GM12878 (cell line): Measurements from ENCODE around the gene DTD1. TPM values are rescaled to one million over a fixed set of nuclear protein-coding genes. Genes with fewer than 3 reads are reported as not detected.

ENCODE experiments used
- ATAC-seq: fragments of 200-7000 bp; cut with Tn5 transposase; 3 replicates; pipeline ENCODE4 v1.9.1; 2020; ENCODE audit warnings: mild to moderate bottlenecking, moderate library complexity
- BruUV-seq: library from RNA; stranded (reverse); fragments of 400-500 nt; replicated peaks from 2 replicates; lab custom pipeline; 2021; lab: Mats Ljungman, UMichigan
- CTCF ChIA-PET: fragments of 300-600 bp; sonication (Branson Sonifier 250); formaldehyde crosslinking; extraction: SDS; loops from one replicate; lab custom pipeline; 2021; ENCODE audit warnings: inconsistent platforms; lab: Yijun Ruan, JAX
- POLR2A ChIA-PET: fragments of 350-600 bp; formaldehyde crosslinking; extraction: SDS; loops from one replicate; lab custom pipeline; 2021; ENCODE audit warnings: inconsistent platforms; lab: Charles Lee
- RAD21 ChIA-PET: fragments of 300-600 bp; sonication (Branson Sonifier 250); formaldehyde crosslinking; loops from one replicate; lab custom pipeline; 2023; ENCODE audit warnings: antibody characterized with exemption; ENCODE audit not compliant: unreplicated experiment; lab: Charles Lee
- SMC1A ChIA-PET: fragments of 300-600 bp; sonication (Branson Sonifier 250); formaldehyde crosslinking; loops from one replicate; lab custom pipeline; 2023; ENCODE audit not compliant: unreplicated experiment, uncharacterized antibody; lab: Charles Lee
- DNase-seq: peaks from one replicate; pipeline ENCODE4 v3.0.0-alpha.2; 2011; ENCODE audit warnings: low read depth, low spot score
- FAIRE-seq: peaks from 3 replicates; lab custom pipeline; 2011; peaks lifted over from hg19 to GRCh38; lab: Jason Lieb, UNC
- H2AFZ ChIP-seq: 2 replicates; pipeline ENCODE4 v1.6.0; 2011; ENCODE audit warnings: low read depth, low read length, control low read depth; ENCODE audit not compliant: control insufficient read depth
- H3K27ac ChIP-seq: 2 replicates; pipeline ENCODE4 v1.5.1; 2011; ENCODE audit warnings: control low read depth; ENCODE audit not compliant: control insufficient read depth, insufficient read depth
- H3K27me3 ChIP-seq, 2 experiments: replicated peaks in 1 of 2; 2 replicates each; pipeline versions ENCODE4 v1.6.0 to v1.6.1; 2011; ENCODE audit warnings: low read length in 1 of 2; ENCODE audit not compliant: control insufficient read depth in 2 of 2, insufficient read depth in 2 of 2
- H3K36me3 ChIP-seq, 2 experiments: 2 replicates each; pipeline ENCODE4 v1.5.1; 2011; ENCODE audit warnings: low read length in 1 of 2; ENCODE audit not compliant: control insufficient read depth in 2 of 2, insufficient read depth in 2 of 2
- H3K4me1 ChIP-seq: 2 replicates; pipeline ENCODE4 v1.6.1; 2011; ENCODE audit warnings: mild to moderate bottlenecking, low read length, moderate library complexity, mixed read lengths; ENCODE audit not compliant: control insufficient read depth, insufficient read depth
- H3K4me2 ChIP-seq: 2 replicates; pipeline ENCODE4 v1.6.0; 2011; ENCODE audit warnings: control low read depth; ENCODE audit not compliant: control insufficient read depth, insufficient read depth
- H3K4me3 ChIP-seq: fragments of 200-600 bp; sonication (generic); 2 replicates; pipeline ENCODE4 v1.5.1; 2016
- H3K79me2 ChIP-seq: 2 replicates; pipeline ENCODE4 v1.6.0; 2011; ENCODE audit warnings: low read length; ENCODE audit not compliant: control insufficient read depth, insufficient read depth
- H3K9ac ChIP-seq: 2 replicates; pipeline ENCODE4 v1.8.0; 2011; ENCODE audit warnings: low read length, control low read depth, mixed read lengths; ENCODE audit not compliant: control insufficient read depth, insufficient read depth
- H3K9me3 ChIP-seq: replicated peaks from 3 replicates; pipeline ENCODE4 v1.5.1; 2011; ENCODE audit warnings: mild to moderate bottlenecking, low read length; ENCODE audit not compliant: control insufficient read depth, insufficient read depth
- H4K20me1 ChIP-seq: 2 replicates; pipeline ENCODE4 v1.6.0; 2011; ENCODE audit not compliant: control insufficient read depth, insufficient read depth
- ATF2 ChIP-seq: IDR thresholded peaks from 2 replicates; pipeline ENCODE4 v1.6.1; 2012; ENCODE audit warnings: low read length, inconsistent platforms
- CHD4 ChIP-seq: fragments of 200-600 bp; sonication (generic); IDR thresholded peaks from 2 replicates; pipeline ENCODE4 v1.6.1; 2016; ENCODE audit warnings: mild to moderate bottlenecking
- FOXK2 ChIP-seq: fragments of 450-650 bp; IDR thresholded peaks from 2 replicates; pipeline ENCODE4 v1.6.1; 2017; ENCODE audit warnings: mild to moderate bottlenecking, moderate library complexity
- HDAC6 ChIP-seq: fragments of 200-600 bp; sonication (generic); IDR thresholded peaks from one replicate; pipeline ENCODE4 v1.8.0; 2017; ENCODE audit warnings: antibody characterized with exemption; ENCODE audit not compliant: unreplicated experiment
- MTA2 ChIP-seq: fragments of 450-650 bp; IDR thresholded peaks from 2 replicates; pipeline ENCODE4 v1.6.1; 2016; ENCODE audit warnings: low read depth, mild to moderate bottlenecking, moderate library complexity
- MTA3 ChIP-seq: IDR thresholded peaks from 2 replicates; pipeline ENCODE4 v1.6.1; 2012; ENCODE audit warnings: low read length, inconsistent platforms, borderline replicate concordance
- NFXL1 ChIP-seq: fragments of 450-650 bp; IDR thresholded peaks from 2 replicates; pipeline ENCODE4 v1.6.1; 2017; ENCODE audit warnings: antibody characterized with exemption, mild to moderate bottlenecking, borderline replicate concordance
- SMAD1 ChIP-seq: fragments of 450-650 bp; IDR thresholded peaks from 2 replicates; pipeline ENCODE4 v1.6.1; 2018; ENCODE audit warnings: mild to moderate bottlenecking, low read depth; ENCODE audit not compliant: partially characterized antibody
- SPI1 ChIP-seq: IDR thresholded peaks from 2 replicates; pipeline ENCODE4 v1.6.1; 2011; ENCODE audit warnings: low read depth, mild to moderate bottlenecking, low read length, moderate library complexity, borderline replicate concordance; ENCODE audit not compliant: insufficient read depth
- TARDBP ChIP-seq: IDR thresholded peaks from 2 replicates; pipeline ENCODE4 v1.6.1; 2016; ENCODE audit warnings: borderline replicate concordance
- ZBED1 ChIP-seq: IDR thresholded peaks from 2 replicates; pipeline ENCODE4 v1.6.1; 2016; ENCODE audit warnings: borderline replicate concordance
- ZNF384 ChIP-seq: IDR thresholded peaks from 2 replicates; pipeline ENCODE4 v1.6.1; 2012; ENCODE audit warnings: low read depth, mild to moderate bottlenecking, low read length, improper control_type of control experiment, borderline replicate concordance
- WGBS: methylation state at CpG from one replicate; pipeline ENCODE4 v1.1.6; 2016; ENCODE audit warnings: low lambda C conversion rate; ENCODE audit not compliant: insufficient replicate concordance, insufficient coverage; ENCODE audit errors: missing lambda C conversion rate; 5-methylcytosine and 5-hydroxymethylcytosine counted together
- in situ Hi-C: fragments of 300-500 bp; cut with MboI; formaldehyde crosslinking; loops from 9 replicates; pipeline ENCODE4 v1.14.3; 2018; ENCODE audit warnings: mixed read lengths
- intact Hi-C: fragments of 100-400 bp; cut with micrococcal nuclease; formaldehyde crosslinking; loops from one replicate; pipeline ENCODE4 v1.14.2; 2022; ENCODE audit not compliant: unreplicated experiment
- polyA plus RNA-seq, 11 experiments: library from polyadenylated mRNA; depleted of rRNA in 4 of 11; unstranded in 6 of 11; stranded (reverse) in 5 of 11; fragments of >200 nt; fragmentation: Nextera tagmentation in 4 of 11; fragmentation: Illumina TruSeq in 1 of 11; extraction: Ambion mirVana in 4 of 11; extraction: Trizol in 1 of 11; gene quantifications; 1 replicate in 1 of 11; 2 replicates in 10 of 11; pipeline versions ENCODE4 v1.2.1 to v1.2.3, GENCODE V29; 2011 to 2016; ENCODE audit warnings: inconsistent platforms in 2 of 11, missing spikeins in 2 of 11, low read depth in 1 of 11
- total RNA-seq, 4 experiments: library from RNA; depleted of rRNA in 3 of 4; stranded (reverse); fragments of >200 nt in 3 of 4; fragmentation: Illumina TruSeq in 1 of 4; extraction: Trizol in 1 of 4; gene quantifications; 2 replicates each; pipeline versions ENCODE4 v1.2.1 to v1.2.3, GENCODE V29; 2013 to 2021
- TF ChIP-seq, protein P1 (sequence below): fragments of 450-650 bp; formaldehyde crosslinking; IDR thresholded peaks from 2 replicates; pipeline ENCODE4 v1.5.0; 2022; ENCODE audit warnings: mild to moderate bottlenecking, missing genetic modification characterization

The DTD1 gene
- total and polyA plus RNA-seq, 10 of the 15 experiments (the other 5 are each of a cell fraction or from before 2014, with no cell fraction given), result 24.3 to 99.8 (median 63.3) TPM

- H3K27me3 ChIP-seq, result no peaks in the 10 kb centered on the region
- H3K4me2 ChIP-seq, result no peak within 1 kb of the TSS
- POLR2A ChIA-PET, result no interaction called here
- in situ Hi-C loops (no loop called here), intact Hi-C loops (no loop called here)
- CTCF ChIA-PET, result interaction anchor here (0.6 to 1.3 kb wide), 2 partner anchors 13 to 39 kb away, joined by 3 read pairs; no protein-coding TSS in a partner anchor
- no peak for DNase-seq
- H3K4me1 ChIP-seq, result peaks cover 2% of the 10 kb centered on the region; the same call in 1 of the 2 replicates
- ATAC-seq, result no peak
- H3K9ac ChIP-seq, result no peak within 1 kb of the TSS
- RAD21 ChIA-PET, result no interaction called here
- no peak for TF ChIP-seq ZNF384
- no peak for TF ChIP-seq NFXL1
- no peak for TF ChIP-seq SPI1
- no peak for TF ChIP-seq CHD4
- no peak for TF ChIP-seq ATF2
- TF ChIP-seq MTA2, result no peak
- no peak for TF ChIP-seq ZBED1
- TF ChIP-seq HDAC6, result no peak
- no peak for TF ChIP-seq SMAD1
- no peak for TF ChIP-seq MTA3
- TF ChIP-seq, protein P1, sequence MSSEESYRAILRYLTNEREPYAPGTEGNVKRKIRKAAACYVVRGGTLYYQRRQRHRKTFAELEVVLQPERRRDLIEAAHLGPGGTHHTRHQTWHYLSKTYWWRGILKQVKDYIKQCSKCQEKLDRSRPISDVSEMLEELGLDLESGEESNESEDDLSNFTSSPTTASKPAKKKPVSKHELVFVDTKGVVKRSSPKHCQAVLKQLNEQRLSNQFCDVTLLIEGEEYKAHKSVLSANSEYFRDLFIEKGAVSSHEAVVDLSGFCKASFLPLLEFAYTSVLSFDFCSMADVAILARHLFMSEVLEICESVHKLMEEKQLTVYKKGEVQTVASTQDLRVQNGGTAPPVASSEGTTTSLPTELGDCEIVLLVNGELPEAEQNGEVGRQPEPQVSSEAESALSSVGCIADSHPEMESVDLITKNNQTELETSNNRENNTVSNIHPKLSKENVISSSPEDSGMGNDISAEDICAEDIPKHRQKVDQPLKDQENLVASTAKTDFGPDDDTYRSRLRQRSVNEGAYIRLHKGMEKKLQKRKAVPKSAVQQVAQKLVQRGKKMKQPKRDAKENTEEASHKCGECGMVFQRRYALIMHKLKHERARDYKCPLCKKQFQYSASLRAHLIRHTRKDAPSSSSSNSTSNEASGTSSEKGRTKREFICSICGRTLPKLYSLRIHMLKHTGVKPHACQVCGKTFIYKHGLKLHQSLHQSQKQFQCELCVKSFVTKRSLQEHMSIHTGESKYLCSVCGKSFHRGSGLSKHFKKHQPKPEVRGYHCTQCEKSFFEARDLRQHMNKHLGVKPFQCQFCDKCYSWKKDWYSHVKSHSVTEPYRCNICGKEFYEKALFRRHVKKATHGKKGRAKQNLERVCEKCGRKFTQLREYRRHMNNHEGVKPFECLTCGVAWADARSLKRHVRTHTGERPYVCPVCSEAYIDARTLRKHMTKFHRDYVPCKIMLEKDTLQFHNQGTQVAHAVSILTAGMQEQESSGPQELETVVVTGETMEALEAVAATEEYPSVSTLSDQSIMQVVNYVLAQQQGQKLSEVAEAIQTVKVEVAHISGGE, result no peak
- TF ChIP-seq FOXK2, result no peak
- TF ChIP-seq TARDBP, result no peak
- H3K79me2 ChIP-seq, result no peaks in the 10 kb centered on the region
- no peak within 1 kb of the TSS for H3K4me3 ChIP-seq
- no peaks in the 10 kb centered on the region for H4K20me1 ChIP-seq
- 9% methylated on average over 3 of the region's 3 CpGs for WGBS
- no peak within 1 kb of the TSS for H3K27ac ChIP-seq
- no TSS peak for BruUV-seq
- no peak within 1 kb of the TSS for H2AFZ ChIP-seq
- no peak for FAIRE-seq
- no peaks in the 10 kb centered on the region for H3K9me3 ChIP-seq
- H3K36me3 ChIP-seq, result no peaks in the 10 kb centered on the region
- SMC1A ChIA-PET, result interaction anchor here (1.0 kb wide), 1 partner anchor 11 kb away, joined by 6 read pairs; no protein-coding TSS in a partner anchor
Measured at GRCh38 chr20:18813483-18813882, 225.6 kb downstream of the DTD1 start, which contains the start of gene SCP2D1. TSS of gene SCP2D1 (plus strand) at chr20:18813783. CDS start at chr20:18813816, 33 bp downstream.
